Heart right ventricle (tissue), 16 donors: ENCODE data around the gene PRDM2. TPM values are rescaled to one million over a fixed set of nuclear protein-coding genes. Genes with fewer than 3 reads are reported as not detected.

ENCODE experiments used
- ATAC-seq, 8 donors: fragments of 200-7000 bp; cut with Tn5 transposase; one replicate each; pipeline ENCODE4 v1.9.1; 2020; ENCODE audit warnings: mild to moderate bottlenecking in 8 of 8, moderate library complexity in 8 of 8, moderate number of reproducible peaks in 1 of 8
- DNase-seq, 2 donors: peaks; one replicate each; pipeline ENCODE4 v3.0.0-alpha.2; 2020
- H3K27ac ChIP-seq, 10 donors: fragments of 200-600 bp; sonication (generic) in 2 of 10; one replicate each; pipeline versions ENCODE4 v1.5.0 to v1.8.0; 2020 to 2022; ENCODE audit warnings: mild to moderate bottlenecking in 3 of 10
- H3K27me3 ChIP-seq, 7 donors: fragments of 200-600 bp; one replicate each; pipeline ENCODE4 v1.8.0; 2021 to 2022; ENCODE audit warnings: mild to moderate bottlenecking in 2 of 7
- H3K36me3 ChIP-seq, 9 donors: fragments of 200-600 bp; sonication (generic) in 1 of 9; one replicate each; pipeline versions ENCODE4 v1.5.0 to v1.8.0; 2020 to 2022; ENCODE audit warnings: mild to moderate bottlenecking in 2 of 9
- H3K4me1 ChIP-seq, 9 donors: fragments of 200-600 bp; sonication (generic) in 1 of 9; one replicate each; pipeline versions ENCODE4 v1.5.0 to v1.8.0; 2020 to 2022; ENCODE audit warnings: mild to moderate bottlenecking in 4 of 9
- H3K4me3 ChIP-seq, 10 donors: fragments of 200-600 bp; sonication (generic) in 2 of 10; one replicate each; pipeline versions ENCODE4 v1.5.0 to v1.8.0; 2020 to 2022; ENCODE audit warnings: mild to moderate bottlenecking in 7 of 10, moderate library complexity in 2 of 10
- H3K9me3 ChIP-seq, 11 donors: fragments of 200-600 bp in 10 of 11; sonication (generic) in 2 of 11; one replicate each; pipeline versions ENCODE4 v1.5.0 to v1.8.0; 2013 to 2022; ENCODE audit warnings: mild to moderate bottlenecking in 2 of 11, control low read depth in 1 of 11, moderate library complexity in 1 of 11
- WGBS, 2 donors: extraction: QIAGEN DNeasy Blood & Tissue Kit; methylation state at CpG; one replicate each; pipeline ENCODE4 v1.1.7; 2013; ENCODE audit warnings: inconsistent platforms in 1 of 2; 5-methylcytosine and 5-hydroxymethylcytosine counted together
- intact Hi-C, 10 donors: fragments of 100-400 bp; cut with DNase I; formaldehyde crosslinking; loops; one replicate each; pipeline versions ENCODE4 v1.11.1 to v1.14.2; 2022
- polyA plus RNA-seq, 2 donors: library from polyadenylated mRNA; stranded (reverse); fragments of 200-250 nt; gene quantifications; one replicate each; pipeline ENCODE4 v1.2.3, GENCODE V29; 2013
- total RNA-seq, 10 donors: library from RNA; stranded (reverse); fragmentation: NEBNext Ultra II Directional in 3 of 10; extraction: Animal tissue kit (Norgen Biotek cat#: 25700) in 3 of 10; gene quantifications; one replicate each; pipeline versions ENCODE4 v1.2.1 to v1.2.4, GENCODE V29; 2021 to 2023
- TF ChIP-seq, protein P1 (sequence below), 9 donors: fragments of 200-600 bp; sonication (generic) in 2 of 9; IDR thresholded peaks; one replicate each; pipeline versions ENCODE4 v1.5.0 to v1.8.0; 2021 to 2022; ENCODE audit warnings: antibody characterized with exemption in 9 of 9, mild to moderate bottlenecking in 5 of 9, moderate library complexity in 1 of 9
- donor health status: Arrhythmogenic right ventricular cardiomyopathy.
- donor health status: ischemic (EF 13 %, LVEDD 7.1; RV severe dilation, severe dysfunction).
- donor health status: healthy with polysubstance abuse.
- donor health status: DM: no; HTN: yes; CAD: no.
- donor health status: DM: no; HTN: no; CAD: no.
- donor health status: ischemic (EF 25% LVEDD 6.9; RV normal size, moderate dysfunction).
- donor health status: ischemic (EF 25% LVEDD 5.7; RV mildly dilated, moderate dysfunction).
- donor health status: healthy.
- donor health status: DM: yes; HTN: yes; CAD: no.
- donor health status: Ischemic cardiomyopathy.
- donor health status: ischemic (EF 35%, LVEDD 5.7; RV mildly dilated, moderate dysfunction).
- donor health status: nonischemic (EF 11% LVEDD 7.7; RV severe dilation, severe dysfunction).
- donor health status: DM: yes; HTN: yes; CAD: no.
- donor health status: PGD.
- donor health status: ischemic (EF 29% LVEDD 5.4; RV normal size, mild dysfunction).
- donor health status: nonischemic (EF 23%, LVEDD 6.1; RV moderate dilation, normal function).

Gene PRDM2
- total and polyA plus RNA-seq, 12 donors = 10.3 to 57.3 (median 42.4) TPM

DNA sequence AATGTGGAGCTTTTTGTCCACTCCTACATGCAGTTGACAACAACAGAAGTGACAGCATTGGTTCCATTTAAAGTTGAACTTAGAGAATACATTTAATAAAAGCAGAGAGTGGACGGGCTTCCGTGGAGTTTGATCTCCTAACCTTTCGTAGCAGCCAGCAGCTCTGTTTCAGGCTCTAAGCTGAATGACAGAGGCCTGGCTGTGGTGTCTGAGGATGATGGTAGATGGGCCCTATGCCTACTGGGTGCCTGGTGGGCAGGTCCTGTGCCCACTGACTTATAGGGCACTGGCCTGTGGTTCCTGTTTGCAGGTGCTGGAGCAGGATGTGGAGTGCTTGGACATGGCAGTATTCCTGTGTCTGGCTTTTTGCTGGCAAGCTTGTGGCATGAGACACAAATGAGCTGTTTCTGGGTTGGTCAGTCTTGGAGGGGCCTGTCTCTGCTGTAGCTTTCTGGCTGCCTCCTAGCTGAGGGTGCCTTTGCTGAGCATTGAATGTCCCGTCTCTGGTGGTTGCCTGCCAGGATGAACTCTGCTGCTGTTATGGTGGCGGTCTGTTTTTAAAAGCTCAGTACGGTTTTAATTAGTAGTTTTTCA lies 54.6 kb downstream of the PRDM2 start:
- no peaks in the 10 kb centered on the region for H3K27me3 ChIP-seq
- H3K36me3 ChIP-seq = peaks cover 0 to 14% (median 0%) of the 10 kb centered on the region in 9 donors
- H3K27ac ChIP-seq = peak overlapping the region in 7 of 10 donors; percentile 4 to 72 (median 25)
- H3K9me3 ChIP-seq = no peaks in the 10 kb centered on the region
- TF ChIP-seq, protein P1, sequence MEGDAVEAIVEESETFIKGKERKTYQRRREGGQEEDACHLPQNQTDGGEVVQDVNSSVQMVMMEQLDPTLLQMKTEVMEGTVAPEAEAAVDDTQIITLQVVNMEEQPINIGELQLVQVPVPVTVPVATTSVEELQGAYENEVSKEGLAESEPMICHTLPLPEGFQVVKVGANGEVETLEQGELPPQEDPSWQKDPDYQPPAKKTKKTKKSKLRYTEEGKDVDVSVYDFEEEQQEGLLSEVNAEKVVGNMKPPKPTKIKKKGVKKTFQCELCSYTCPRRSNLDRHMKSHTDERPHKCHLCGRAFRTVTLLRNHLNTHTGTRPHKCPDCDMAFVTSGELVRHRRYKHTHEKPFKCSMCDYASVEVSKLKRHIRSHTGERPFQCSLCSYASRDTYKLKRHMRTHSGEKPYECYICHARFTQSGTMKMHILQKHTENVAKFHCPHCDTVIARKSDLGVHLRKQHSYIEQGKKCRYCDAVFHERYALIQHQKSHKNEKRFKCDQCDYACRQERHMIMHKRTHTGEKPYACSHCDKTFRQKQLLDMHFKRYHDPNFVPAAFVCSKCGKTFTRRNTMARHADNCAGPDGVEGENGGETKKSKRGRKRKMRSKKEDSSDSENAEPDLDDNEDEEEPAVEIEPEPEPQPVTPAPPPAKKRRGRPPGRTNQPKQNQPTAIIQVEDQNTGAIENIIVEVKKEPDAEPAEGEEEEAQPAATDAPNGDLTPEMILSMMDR (IDR thresholded peaks at IDR 0.05) = no peak
- WGBS, 2 donors = 65 to 72% methylated on average over 6 of the region's 6 CpGs
- intact Hi-C loops = loop anchor here in 2 of 10 donors (5.0 to 10.0 kb wide), 2 partner anchors 38 to 50 kb away; partner anchors contain the start of gene PRDM2 (in 1 of the 2)
- ATAC-seq = peak in 7 of 8 donors; percentile 57 to 89 (median 72)
- H3K4me1 ChIP-seq = peaks cover 0 to 99% (median 89%) of the 10 kb centered on the region in 9 donors
- DNase-seq = peak in 1 of 2 donors; percentile 14
- H3K4me3 ChIP-seq = no peak overlapping the region

DNA sequence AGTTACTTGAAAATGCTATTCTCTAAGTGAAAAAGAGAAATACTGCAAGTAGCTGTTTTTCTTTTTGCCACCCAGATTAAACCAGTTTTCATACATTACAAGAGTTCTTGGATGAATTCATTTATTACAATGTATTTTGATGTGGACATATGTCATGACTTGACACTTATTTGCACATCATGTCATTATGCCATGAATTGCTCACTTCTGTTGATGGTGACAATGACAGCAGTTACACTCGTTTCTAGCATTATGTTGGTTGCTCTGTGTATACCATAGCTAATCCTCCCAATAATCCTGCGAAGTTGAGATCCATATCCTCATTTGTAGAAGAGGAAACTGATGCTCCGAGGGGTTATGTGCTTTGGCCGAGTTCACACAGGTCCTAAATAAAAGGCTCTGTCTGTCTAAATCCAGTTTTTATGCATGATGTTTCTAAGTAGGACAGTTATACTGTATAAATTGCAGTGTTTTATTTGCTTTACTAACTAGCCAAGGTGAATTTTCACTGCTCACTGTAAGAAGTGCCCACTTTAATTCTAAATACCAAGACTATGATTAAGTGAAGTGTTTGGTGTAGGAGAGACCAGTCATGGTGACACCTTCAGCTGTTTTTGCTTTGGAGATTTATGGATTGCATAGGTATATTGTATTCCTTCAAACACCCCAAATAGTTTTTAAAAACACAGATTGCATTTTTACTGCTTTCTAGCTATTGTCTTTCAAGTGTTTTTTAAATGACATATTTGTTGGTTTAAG lies 56.7 kb downstream of the PRDM2 start:
- ATAC-seq (no peak), DNase-seq (no peak)
- H3K36me3 ChIP-seq = peaks cover 0 to 18% (median 0%) of the 10 kb centered on the region in 9 donors
- intact Hi-C loops = loop anchor here in 2 of 10 donors (5.0 to 10.0 kb wide), 2 partner anchors 36 to 52 kb away; partner anchors contain the start of gene PRDM2 (in 1 of the 2)
- no peaks in the 10 kb centered on the region for H3K9me3 ChIP-seq
- TF ChIP-seq, protein P1 (IDR thresholded peaks at IDR 0.05) = no peak
- WGBS, 2 donors = 60 to 62% methylated on average over 4 of the region's 4 CpGs
- no peaks in the 10 kb centered on the region for H3K27me3 ChIP-seq
- H3K4me1 ChIP-seq = peaks cover 0 to 98% (median 85%) of the 10 kb centered on the region in 9 donors
- peak overlapping the region in 8 of 10 donors; percentile 6 to 74 (median 66) for H3K27ac ChIP-seq
- H3K4me3 ChIP-seq = no peak overlapping the region

DNA sequence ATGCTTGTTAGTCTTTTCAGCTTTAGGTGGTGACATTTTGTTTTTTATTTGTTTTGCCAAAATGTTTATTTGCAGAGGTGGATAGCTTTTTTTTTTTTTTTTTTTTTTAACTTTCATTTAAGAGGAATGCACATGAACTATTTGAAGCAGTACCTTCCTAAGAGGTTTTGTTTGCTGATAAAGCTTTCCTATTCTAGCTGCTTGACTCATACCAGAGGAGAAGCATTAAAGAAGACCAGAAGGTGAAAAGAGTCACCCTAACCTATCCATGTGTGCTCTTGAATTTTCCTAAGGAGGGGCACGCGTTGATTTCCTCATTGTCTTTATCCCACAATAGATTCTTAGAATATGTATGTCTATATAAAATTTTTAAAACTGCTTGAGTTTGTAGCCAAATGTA lies 57.7 kb downstream of the PRDM2 start:
- Histone ChIP-seq H3K4me1 (peaks cover 0 to 98% (median 85%) of the 10 kb centered on the region in 9 donors), H3K36me3 (peaks cover 0 to 12% (median 0%) of the 10 kb centered on the region in 9 donors), H3K27ac (peak overlapping the region in 9 of 10 donors; percentile 9 to 74 (median 63)), H3K9me3 (no peaks in the 10 kb centered on the region), H3K27me3 (no peaks in the 10 kb centered on the region), H3K4me3 (no peak overlapping the region)
- intact Hi-C loops = loop anchor here in 2 of 10 donors (5.0 to 10.0 kb wide), 2 partner anchors 35 to 53 kb away; partner anchors contain the start of gene PRDM2 (in 1 of the 2)
- WGBS, 2 donors = 63 to 69% methylated on average over 2 of the region's 2 CpGs
- ATAC-seq (peak in 2 of 8 donors; percentile 52 to 57), DNase-seq (no peak)
- TF ChIP-seq, protein P1 (IDR thresholded peaks at IDR 0.05) = no peak

DNA sequence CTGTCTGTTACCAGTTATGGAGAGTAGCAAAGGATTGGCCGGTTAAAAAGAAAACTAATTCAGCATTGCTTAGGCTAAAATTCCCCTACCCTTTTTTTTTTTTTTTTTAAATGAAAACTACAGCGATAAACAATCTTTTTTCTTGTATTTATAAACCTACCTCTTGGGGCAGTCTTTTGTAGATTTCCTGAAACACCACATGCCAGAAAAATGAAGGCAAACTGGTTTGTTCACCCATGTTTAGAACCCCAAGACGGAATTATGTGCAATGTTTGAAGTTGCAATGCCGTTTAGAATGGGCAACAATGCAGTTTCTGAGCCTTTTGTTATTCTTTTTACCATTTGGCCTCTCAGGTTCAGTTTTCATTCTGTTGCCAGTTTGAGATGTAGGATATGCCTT lies 59.1 kb downstream of the PRDM2 start:
- H3K27me3 ChIP-seq = no peaks in the 10 kb centered on the region
- DNase-seq = no peak
- H3K4me1 ChIP-seq = peaks cover 0 to 98% (median 87%) of the 10 kb centered on the region in 9 donors
- H3K4me3 ChIP-seq = no peak overlapping the region
- peaks cover 0 to 4% (median 0%) of the 10 kb centered on the region in 9 donors for H3K36me3 ChIP-seq
- intact Hi-C loops = loop anchor here in 2 of 10 donors (5.0 to 10.0 kb wide), 2 partner anchors 33 to 54 kb away; partner anchors contain the start of gene PRDM2 (in 1 of the 2)
- ATAC-seq = no peak
- H3K9me3 ChIP-seq = no peaks in the 10 kb centered on the region
- WGBS, 2 donors = 78 to 87% methylated on average over 4 of the region's 4 CpGs
- peak overlapping the region in 1 of 10 donors; percentile 25 for H3K27ac ChIP-seq
- TF ChIP-seq, protein P1 (IDR thresholded peaks at IDR 0.05) = peak in 1 of 9 donors; percentile 4
